ENCODE measurements around the gene XXYLT1.

The XXYLT1 gene

GRCh38 chr3:195036574-195036973, 234.4 kb downstream of the XXYLT1 start:
- no peak for DNase-seq

GRCh38 chr3:195036203-195036505, 234.8 kb downstream of the XXYLT1 start:
- no peak for DNase-seq

GRCh38 chr3:195035345-195036202, 235.4 kb downstream of the XXYLT1 start:
- DNase-seq = no peak

DNA sequence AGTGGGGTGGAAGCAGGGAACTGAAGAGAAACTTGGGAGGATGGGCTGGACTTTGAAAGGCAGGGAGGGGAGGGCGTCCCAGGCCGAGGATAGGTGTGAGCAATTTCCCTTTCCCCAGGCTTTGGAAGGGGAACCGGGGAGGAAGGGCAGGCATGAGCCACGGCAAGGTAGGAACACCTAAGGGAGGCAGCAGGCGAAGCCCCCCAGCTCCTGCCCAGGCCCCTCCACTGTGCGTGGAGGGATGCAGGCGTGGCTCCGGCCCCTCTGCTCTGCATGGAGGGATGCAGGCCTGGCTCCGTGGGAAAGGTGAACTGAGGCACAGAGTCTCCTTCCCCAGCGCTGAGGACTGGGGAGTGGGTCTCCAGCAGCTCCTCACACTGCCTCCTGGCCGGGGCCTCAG, 236.4 kb downstream of the XXYLT1 start:
- no peak for DNase-seq

DNA sequence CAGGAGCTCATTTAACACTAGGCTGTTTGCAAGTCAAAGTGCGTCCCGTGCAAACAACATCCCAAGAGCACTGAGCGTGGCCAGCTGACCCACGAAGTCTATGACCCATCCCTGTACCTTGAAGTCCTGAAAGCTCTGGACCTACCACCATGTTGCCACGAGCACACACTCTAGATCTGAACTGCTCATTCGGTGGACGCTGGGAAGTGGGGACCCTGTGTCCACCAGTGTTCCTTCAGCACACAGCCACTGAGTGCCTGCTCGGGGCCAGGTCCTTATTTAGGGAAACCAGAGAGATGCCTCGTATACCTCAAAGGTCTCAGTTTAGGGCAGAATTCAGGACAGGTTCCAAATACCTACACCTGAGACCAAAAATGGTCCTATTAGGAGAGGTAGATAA, 236.9 kb downstream of the XXYLT1 start:
- DNase-seq = no peak

DNA sequence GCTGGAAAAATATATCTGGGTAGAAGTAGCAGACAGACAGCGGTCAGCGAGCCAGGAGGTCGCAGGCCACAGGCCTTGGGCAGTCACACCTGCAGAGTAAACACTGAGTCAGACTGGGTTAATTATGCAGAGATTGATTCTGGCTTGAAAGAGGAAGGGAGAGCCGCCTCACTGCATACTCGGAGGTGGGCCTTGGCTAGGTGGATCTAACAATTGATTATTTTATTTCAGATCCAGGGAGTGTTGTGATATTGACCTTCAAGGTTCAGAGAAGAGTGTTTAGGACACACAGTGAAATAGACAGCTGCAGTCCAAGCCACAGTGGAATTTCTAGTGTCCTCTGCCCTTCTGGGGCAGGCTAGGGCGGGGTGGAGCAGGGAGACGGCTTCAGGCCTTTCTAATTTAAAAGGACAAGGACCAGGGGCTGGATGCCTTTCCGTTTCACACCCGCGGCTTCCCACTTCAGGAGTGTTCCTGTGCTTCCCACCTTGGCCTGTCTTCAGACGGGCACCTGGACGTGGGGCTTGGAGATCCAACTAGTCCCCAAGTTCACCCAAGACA, 237.3 kb downstream of the XXYLT1 start:
- DNase-seq = no peak

GRCh38 chr3:195032955-195033354, 238.0 kb downstream of the XXYLT1 start:
- no peak for DNase-seq

DNA sequence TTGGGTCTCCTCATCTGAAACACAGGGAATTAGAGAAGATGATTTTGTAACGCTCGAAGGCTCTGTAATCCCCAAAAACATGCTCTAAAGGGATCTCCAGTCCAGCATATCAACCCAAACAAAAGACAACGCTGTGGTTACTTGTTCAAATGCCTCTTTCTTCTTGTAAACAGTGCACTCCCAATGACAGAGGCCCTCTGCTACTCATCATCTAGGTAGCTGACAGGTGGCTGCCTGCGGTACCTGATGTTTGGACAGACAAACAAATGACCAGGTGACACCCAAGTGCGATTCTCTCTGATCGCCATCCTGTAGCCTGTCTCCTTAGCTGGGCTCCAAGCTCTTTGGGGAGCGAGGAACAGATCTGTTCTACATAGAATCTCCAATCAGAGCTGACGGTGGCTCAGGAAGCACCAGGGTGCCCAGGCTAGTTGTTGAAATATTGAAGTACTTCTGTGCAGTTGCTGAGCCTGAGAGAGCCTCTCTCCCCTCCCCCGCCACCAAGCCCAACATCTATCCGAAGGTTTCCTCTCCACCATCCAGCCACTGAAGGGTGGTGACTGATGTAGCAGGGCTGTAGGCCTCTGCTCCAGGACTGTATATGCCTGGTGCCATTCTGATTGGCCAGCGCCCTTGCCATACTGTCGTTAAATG, 238.7 kb downstream of the XXYLT1 start:
- DNase-seq = no peak

DNA sequence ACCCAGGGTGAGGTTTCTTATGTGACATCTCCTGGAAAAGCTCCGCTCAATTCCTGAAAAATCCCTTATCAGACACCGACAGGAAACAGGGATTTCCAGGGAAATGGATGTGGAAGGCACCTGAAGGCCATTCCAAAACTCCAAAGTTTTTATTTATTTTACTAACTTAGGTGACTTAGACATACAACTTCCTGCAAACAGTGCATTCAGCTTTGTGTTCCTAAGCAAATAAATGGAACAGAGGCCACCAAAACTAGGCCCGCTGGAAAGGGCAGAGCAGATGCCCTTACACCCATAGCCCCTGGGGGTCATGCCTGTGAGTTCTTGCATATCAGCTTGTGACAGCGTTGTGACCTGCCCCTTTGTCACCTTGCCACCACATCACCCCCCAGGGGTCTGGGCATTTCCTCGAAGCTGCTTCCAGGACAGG, 239.4 kb downstream of the XXYLT1 start:
- no peak for DNase-seq

DNA sequence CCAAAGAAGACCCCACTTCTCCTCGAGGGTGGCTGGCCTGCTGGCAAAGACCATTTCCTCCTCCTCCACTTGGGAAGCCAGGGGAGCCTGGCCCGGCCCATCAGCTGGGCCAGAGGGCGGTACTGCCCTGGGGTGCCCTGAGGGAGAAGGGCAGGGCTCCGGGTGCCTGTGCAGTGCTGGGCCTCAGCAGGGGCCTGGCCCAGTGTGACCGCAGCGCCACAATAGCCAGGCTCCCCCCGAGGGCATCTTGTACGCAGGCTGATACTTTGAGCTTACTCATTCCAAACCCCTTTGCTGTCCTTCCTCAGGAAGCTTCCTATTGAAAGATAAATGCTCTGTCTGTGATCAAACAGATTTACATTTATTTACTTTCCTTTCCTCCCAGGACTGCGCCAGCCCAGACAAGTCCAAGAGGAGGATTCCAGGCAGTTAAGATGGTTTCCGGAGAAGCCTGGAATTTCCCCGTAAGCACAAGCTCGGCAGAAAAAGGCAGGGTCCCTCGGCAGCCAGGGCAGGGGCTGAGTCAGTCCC, 240.1 kb downstream of the XXYLT1 start:
- no peak for DNase-seq

DNA sequence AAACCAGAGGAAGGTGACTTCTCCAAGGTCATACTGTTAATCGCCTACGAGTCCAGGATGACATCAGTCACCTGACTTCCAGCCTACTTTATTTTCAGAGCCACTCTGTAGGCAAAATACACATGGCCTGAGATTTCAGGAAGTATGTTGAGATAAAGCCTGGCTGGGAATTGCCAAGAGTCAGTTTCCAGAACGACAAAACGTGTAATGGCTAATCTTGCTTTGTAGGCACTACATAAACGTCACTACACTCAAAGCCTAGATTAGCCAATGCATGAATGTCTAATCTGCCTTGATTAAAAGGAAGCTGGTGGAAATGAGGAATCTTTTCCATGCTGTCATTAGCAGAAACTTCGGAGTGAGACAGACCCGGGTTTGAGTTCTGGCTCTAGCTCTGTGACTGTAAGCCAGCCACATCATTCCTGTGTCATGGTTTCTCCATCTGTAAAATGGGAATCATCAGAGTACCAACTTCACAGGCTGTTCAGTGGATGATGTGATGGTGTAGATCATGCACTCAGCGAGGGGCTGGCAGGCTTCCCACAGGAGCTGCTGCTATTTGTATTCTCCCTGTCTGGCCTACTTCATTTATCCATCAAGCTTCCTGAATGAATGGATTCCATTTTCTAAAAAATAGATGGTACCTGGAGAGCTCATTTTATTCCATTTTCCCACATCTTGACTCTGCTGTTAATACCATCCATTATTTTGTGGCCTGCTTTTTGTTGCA, 241.9 kb downstream of the XXYLT1 start:
- no peak for DNase-seq

- DNase-seq = no peak
Measured at GRCh38 chr3:195025884-195026200, 245.1 kb downstream of the XXYLT1 start.

DNA sequence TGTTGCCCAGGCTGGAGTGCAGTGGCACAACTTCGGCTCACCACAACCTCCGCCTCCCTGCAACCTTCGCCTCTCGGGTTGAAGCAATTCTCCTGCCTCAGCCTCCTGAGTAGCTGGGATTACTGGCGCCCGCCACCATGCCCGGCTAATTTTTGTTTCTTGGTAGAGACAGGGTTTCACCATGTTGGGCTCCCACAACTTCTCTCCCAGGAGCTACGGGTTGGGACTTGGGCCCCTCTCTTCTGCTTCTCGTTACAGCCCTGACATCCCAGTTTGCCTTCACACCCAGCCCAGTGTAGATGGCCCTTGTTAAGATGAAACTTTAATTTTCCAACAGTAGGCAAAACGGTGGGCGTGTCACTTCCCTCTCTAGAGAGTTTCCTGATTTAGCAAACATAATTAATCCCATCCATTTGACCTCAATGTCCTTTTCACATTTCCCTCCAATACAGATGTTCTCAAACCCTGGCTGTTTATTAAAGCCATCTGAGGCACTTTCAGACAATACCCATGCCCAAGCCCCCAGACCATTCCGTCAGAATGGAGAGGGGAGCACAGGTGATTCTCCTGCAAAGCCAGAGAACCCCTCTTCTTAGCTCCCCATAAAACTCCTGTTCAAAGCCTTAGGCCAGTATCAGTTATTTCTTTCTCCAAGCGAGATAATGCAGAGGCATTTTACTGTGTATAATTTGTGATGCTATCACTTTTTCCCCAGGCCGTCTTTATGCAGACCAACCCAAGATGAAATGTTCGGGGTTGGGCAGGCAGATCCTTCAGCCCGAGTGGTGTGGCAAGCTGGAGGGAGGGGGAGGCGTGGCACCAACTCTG, 245.7 kb downstream of the XXYLT1 start:
- DNase-seq = no peak

- DNase-seq = no peak
Measured at GRCh38 chr3:195023989-195024388, 247.0 kb downstream of the XXYLT1 start.

- no peak for DNase-seq
Measured at GRCh38 chr3:195023576-195023975, 247.4 kb downstream of the XXYLT1 start.

GRCh38 chr3:195021692-195022091, 249.3 kb downstream of the XXYLT1 start:
- no peak for DNase-seq

- DNase-seq = no peak
Measured at GRCh38 chr3:195020921-195021320, 250.0 kb downstream of the XXYLT1 start.

DNA sequence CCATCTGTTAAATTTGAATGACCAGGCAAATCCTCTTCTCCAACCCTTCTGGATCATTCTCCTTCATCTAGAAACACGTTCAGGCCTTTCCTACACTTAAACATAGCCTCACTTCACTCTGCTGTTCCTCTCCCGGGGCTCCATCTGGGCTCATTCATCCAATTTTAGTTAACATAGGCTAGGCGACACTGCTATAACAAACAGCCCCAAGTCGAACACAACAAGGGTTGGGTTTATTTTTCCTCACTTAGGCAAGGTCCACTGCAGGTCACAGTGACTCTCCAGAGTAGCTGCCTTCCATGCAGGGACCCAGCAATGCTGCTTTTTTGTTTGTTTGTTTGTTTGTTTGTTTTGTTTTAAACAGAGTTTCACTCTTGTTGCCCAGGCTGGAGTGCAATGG, 250.8 kb downstream of the XXYLT1 start:
- DNase-seq = no peak

- DNase-seq = no peak
Measured at GRCh38 chr3:195019335-195019734, 251.6 kb downstream of the XXYLT1 start.

Measured in NCI-H2107 (cell line).